ENCODE results near the gene IGSF21. TPM values are rescaled to one million over a fixed set of nuclear protein-coding genes. Genes with fewer than 3 reads are reported as not detected.

The IGSF21 gene
- polyA plus RNA-seq, 2 of the 4 experiments (the other 2 are of a cell fraction) = not detected

DNA sequence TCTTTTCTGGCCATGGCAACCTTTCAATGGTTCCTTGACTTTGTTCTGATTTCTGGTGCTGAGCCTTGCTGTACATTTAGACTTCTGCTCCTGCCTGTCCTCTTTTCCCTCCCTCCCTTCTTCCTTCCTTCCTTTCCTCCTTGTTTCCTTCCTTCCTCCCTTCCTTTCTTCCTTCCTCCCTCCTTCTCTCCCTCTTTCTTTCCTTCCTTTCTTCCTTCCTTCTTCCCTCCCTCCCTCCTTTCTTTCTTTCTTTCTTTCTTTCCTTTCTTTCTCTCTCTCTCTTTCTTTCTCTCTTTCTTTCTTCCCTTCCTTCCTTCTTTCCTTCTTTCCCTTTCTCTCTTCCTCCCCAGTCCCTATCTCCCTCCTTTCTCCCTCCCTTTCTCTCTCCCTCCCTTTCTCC is 10.4 kb upstream of the IGSF21 start:
- POLR2A ChIA-PET = no interaction called here

GRCh38 chr1:18099026-18099425 is 8.6 kb upstream of the IGSF21 start:
- H3K4me2 ChIP-seq = no peak overlapping the region
- no peak for TF ChIP-seq KDM5A (IDR thresholded peaks at IDR 0.05)
- TF ChIP-seq RNF2 (IDR thresholded peaks at IDR 0.05; ENCODE audit: borderline replicate concordance, low read depth) = no peak
- no peak for TF ChIP-seq CHD2 (IDR thresholded peaks at IDR 0.05; ENCODE audit: low read length, partially characterized antibody)
- no peak for TF ChIP-seq MYC (IDR thresholded peaks at IDR 0.05; ENCODE audit: borderline replicate concordance, low read length)
- no peak for TF ChIP-seq BHLHE40 (IDR thresholded peaks at IDR 0.05; ENCODE audit: low read depth, low read length)
- TF ChIP-seq SMC3 (IDR thresholded peaks at IDR 0.05) = no peak
- TF ChIP-seq CBX8 (IDR thresholded peaks at IDR 0.05) = no peak
- TF ChIP-seq MAZ (IDR thresholded peaks at IDR 0.05; ENCODE audit: borderline replicate concordance, low read depth, low read length) = no peak
- TF ChIP-seq, protein P1, sequence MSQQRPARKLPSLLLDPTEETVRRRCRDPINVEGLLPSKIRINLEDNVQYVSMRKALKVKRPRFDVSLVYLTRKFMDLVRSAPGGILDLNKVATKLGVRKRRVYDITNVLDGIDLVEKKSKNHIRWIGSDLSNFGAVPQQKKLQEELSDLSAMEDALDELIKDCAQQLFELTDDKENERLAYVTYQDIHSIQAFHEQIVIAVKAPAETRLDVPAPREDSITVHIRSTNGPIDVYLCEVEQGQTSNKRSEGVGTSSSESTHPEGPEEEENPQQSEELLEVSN (IDR thresholded peaks at IDR 0.05; ENCODE audit: borderline replicate concordance, low read depth) = no peak
- TF ChIP-seq TFCP2L1 (CRISPR knock-in tag; IDR thresholded peaks at IDR 0.05) = no peak
- TF ChIP-seq ELK1 (IDR thresholded peaks at IDR 0.05; ENCODE audit: low read depth, low read length) = no peak
- TF ChIP-seq, protein P2, sequence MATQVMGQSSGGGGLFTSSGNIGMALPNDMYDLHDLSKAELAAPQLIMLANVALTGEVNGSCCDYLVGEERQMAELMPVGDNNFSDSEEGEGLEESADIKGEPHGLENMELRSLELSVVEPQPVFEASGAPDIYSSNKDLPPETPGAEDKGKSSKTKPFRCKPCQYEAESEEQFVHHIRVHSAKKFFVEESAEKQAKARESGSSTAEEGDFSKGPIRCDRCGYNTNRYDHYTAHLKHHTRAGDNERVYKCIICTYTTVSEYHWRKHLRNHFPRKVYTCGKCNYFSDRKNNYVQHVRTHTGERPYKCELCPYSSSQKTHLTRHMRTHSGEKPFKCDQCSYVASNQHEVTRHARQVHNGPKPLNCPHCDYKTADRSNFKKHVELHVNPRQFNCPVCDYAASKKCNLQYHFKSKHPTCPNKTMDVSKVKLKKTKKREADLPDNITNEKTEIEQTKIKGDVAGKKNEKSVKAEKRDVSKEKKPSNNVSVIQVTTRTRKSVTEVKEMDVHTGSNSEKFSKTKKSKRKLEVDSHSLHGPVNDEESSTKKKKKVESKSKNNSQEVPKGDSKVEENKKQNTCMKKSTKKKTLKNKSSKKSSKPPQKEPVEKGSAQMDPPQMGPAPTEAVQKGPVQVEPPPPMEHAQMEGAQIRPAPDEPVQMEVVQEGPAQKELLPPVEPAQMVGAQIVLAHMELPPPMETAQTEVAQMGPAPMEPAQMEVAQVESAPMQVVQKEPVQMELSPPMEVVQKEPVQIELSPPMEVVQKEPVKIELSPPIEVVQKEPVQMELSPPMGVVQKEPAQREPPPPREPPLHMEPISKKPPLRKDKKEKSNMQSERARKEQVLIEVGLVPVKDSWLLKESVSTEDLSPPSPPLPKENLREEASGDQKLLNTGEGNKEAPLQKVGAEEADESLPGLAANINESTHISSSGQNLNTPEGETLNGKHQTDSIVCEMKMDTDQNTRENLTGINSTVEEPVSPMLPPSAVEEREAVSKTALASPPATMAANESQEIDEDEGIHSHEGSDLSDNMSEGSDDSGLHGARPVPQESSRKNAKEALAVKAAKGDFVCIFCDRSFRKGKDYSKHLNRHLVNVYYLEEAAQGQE (IDR thresholded peaks at IDR 0.05) = no peak
- no peak for TF ChIP-seq POLR2A (IDR thresholded peaks at IDR 0.05; ENCODE audit: low read length)
- no peak for TF ChIP-seq ATOH8 (CRISPR knock-in tag; IDR thresholded peaks at IDR 0.05; ENCODE audit: low read depth)
- no peak for TF ChIP-seq HES2 (IDR thresholded peaks at IDR 0.05)
- TF ChIP-seq JUNB (IDR thresholded peaks at IDR 0.05) = no peak
- DNase-seq (ENCODE audit: low read depth in 1 of 2, low spot score in 1 of 2) (no peak), ATAC-seq (no peak), FAIRE-seq (no peak)
- H3K4me3 ChIP-seq = no peak overlapping the region
- 19% methylated on average over 2 of the region's 2 CpGs for WGBS (ENCODE audit: missing lambda C conversion rate)
- H3K9me3 ChIP-seq = no peaks in the 10 kb centered on the region
- H3K4me1 ChIP-seq = no peaks in the 10 kb centered on the region
- POLR2A ChIA-PET = no interaction called here
- CTCF ChIA-PET = interaction anchor here (1.1 to 2.5 kb wide), 5 partner anchors 13 to 437 kb away, joined by 4 to 7 read pairs (median 5); no protein-coding TSS in a partner anchor
- no peak overlapping the region for H3K27ac ChIP-seq

More for the DNA sequence above, 10.4 kb upstream of the IGSF21 start:
- no peak overlapping the region for H3K4me2 ChIP-seq
- H3K4me3 ChIP-seq = no peak overlapping the region
- no peaks in the 10 kb centered on the region for H3K9me3 ChIP-seq
- CTCF ChIA-PET = interaction anchor here (1.0 kb wide), 1 partner anchor 13 kb away, joined by 3 read pairs; no protein-coding TSS in a partner anchor
- FAIRE-seq (no peak), DNase-seq (ENCODE audit: low read depth in 1 of 2, low spot score in 1 of 2) (no peak), ATAC-seq (no peak)
- H3K27ac ChIP-seq = no peak overlapping the region
- TF ChIP-seq CTCF (IDR thresholded peaks at IDR 0.05) (no peak), EHF (CRISPR knock-in tag; IDR thresholded peaks at IDR 0.05) (no peak), MAZ (IDR thresholded peaks at IDR 0.05; ENCODE audit: borderline replicate concordance, low read depth, low read length) (no peak), JUNB (IDR thresholded peaks at IDR 0.05) (no peak), NPAS2 (CRISPR knock-in tag; IDR thresholded peaks at IDR 0.05; ENCODE audit: borderline replicate concordance) (no peak), NFE2L2 (conservative IDR thresholded peaks at IDR 0.05; ENCODE audit: low read length) (no peak), HEYL (CRISPR knock-in tag; IDR thresholded peaks at IDR 0.05) (no peak), ZC3H11A (IDR thresholded peaks at IDR 0.05) (no peak), RAD21 (conservative IDR thresholded peaks at IDR 0.05 in 1 of 2, IDR thresholded peaks at IDR 0.05 in 1 of 2) (no peak), SREBF2 (IDR thresholded peaks at IDR 0.05) (no peak), POLR2AphosphoS2 (conservative IDR thresholded peaks at IDR 0.05; ENCODE audit: low read length) (no peak), JUN (IDR thresholded peaks at IDR 0.05) (no peak)
- TF ChIP-seq, protein P3, sequence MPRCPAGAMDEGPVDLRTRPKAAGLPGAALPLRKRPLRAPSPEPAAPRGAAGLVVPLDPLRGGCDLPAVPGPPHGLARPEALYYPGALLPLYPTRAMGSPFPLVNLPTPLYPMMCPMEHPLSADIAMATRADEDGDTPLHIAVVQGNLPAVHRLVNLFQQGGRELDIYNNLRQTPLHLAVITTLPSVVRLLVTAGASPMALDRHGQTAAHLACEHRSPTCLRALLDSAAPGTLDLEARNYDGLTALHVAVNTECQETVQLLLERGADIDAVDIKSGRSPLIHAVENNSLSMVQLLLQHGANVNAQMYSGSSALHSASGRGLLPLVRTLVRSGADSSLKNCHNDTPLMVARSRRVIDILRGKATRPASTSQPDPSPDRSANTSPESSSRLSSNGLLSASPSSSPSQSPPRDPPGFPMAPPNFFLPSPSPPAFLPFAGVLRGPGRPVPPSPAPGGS (IDR thresholded peaks at IDR 0.05) = no peak
- TF ChIP-seq, protein P4, sequence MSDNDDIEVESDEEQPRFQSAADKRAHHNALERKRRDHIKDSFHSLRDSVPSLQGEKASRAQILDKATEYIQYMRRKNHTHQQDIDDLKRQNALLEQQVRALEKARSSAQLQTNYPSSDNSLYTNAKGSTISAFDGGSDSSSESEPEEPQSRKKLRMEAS (IDR thresholded peaks at IDR 0.05) = no peak
- no peaks in the 10 kb centered on the region for H3K4me1 ChIP-seq
